HepG2 (cell line): ENCODE results near the gene CLEC7A.

Experiments used
- SOX6 ChIP-seq, 2 experiments: fragments of 450-650 bp in 1 of 2; sonication (generic) in 1 of 2; formaldehyde crosslinking in 1 of 2; IDR thresholded peaks; 2 replicates each; pipeline versions ENCODE4 v1.4.0 to v1.6.1; 2017 to 2020; ENCODE audit warnings: antibody characterized with exemption in 1 of 2, mild to moderate bottlenecking in 1 of 2, missing genetic modification reagents in 1 of 2
- ZNF839 ChIP-seq: sonication (generic); formaldehyde crosslinking; IDR thresholded peaks from 2 replicates; pipeline ENCODE4 v1.4.0; 2020; ENCODE audit warnings: missing genetic modification reagents, mild to moderate bottlenecking, borderline replicate concordance

DNA sequence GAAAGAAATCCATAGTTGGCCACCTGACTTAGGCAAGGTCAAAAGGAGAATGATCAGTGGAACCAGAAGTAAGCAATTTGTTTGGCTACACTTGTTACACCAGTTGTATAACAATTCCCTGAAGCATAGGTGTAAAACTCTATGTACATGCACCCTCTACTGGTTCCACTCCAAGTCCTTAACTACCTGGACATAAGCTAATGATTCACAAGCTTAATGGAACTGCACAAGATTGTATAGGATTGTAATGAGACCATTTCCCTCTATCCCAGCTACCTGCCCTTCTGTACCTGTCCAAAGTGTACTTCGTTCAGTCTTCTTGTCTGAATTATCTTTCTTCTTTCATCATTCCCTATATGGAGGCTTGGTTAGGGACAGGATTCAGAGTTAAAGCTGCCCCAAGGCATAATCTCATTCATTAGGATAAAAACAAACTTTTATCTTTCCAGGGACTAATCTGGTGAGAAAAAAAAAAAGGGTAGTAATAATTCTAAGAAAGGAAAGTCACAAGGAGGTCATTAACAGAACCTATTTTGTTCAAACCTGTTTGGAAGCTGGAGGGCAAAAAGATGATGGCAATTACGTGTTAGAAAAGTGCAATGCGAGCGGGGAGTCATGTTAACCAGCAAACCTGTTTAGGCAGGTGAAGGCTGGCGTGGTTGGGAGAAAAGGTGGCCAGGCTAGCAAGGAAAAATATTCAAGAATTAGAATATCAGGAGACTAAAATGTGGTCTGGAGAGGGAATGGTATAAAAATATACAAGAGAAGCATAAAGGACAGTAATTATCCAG is 46.0 kb upstream of the CLEC7A start:
- TF ChIP-seq SOX6 (IDR thresholded peaks at IDR 0.05) (no peak), SOX6 (CRISPR knock-in tag; IDR thresholded peaks at IDR 0.05) (no peak), ZNF839 (CRISPR knock-in tag) (no peak)
